Esophagus muscularis mucosa (tissue), 3 donors: ENCODE measurements around the gene TRIM56.

Experiments
- POLR2A ChIP-seq: fragments of 450-650 bp; IDR thresholded peaks from one replicate; pipeline ENCODE4 v1.6.1; 2017; ENCODE audit warnings: antibody characterized with exemption, moderate library complexity, mild to moderate bottlenecking, low read depth
- POLR2AphosphoS5 ChIP-seq, 2 donors: sonication (generic); formaldehyde crosslinking; IDR thresholded peaks; one replicate each; pipeline ENCODE4 v1.6.1; 2017; ENCODE audit warnings: antibody characterized with exemption in 2 of 2
- TF ChIP-seq, protein P1 (sequence below), 3 experiments: fragments of 200-600 bp in 2 of 3; fragments of 450-650 bp in 1 of 3; sonication (generic) in 2 of 3; IDR thresholded peaks; one replicate each; pipeline ENCODE4 v1.5.1; 2017 to 2019; ENCODE audit warnings: antibody characterized with exemption in 3 of 3, mild to moderate bottlenecking in 2 of 3, moderate library complexity in 1 of 3

DNA sequence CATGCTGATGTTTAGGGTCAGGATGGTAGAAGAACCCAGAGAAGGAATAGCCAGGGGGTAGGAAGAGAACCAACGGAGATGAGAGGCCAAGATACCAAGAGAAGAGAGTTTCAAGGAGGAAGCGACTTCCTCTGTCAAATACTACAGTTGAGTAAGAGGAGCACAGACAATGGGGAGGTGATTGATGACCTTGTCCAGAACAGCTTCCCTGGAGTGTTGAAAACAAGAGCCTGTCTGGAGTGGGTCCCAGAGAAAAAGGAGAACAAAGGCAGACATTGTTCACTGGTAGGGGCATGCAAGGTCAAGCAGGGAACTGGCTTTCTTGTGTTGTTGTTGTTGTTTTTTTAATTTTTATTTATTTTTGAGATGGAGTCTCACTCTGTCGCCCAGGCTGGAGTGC is 9.6 kb upstream of the TRIM56 start:
- TF ChIP-seq, protein P1, sequence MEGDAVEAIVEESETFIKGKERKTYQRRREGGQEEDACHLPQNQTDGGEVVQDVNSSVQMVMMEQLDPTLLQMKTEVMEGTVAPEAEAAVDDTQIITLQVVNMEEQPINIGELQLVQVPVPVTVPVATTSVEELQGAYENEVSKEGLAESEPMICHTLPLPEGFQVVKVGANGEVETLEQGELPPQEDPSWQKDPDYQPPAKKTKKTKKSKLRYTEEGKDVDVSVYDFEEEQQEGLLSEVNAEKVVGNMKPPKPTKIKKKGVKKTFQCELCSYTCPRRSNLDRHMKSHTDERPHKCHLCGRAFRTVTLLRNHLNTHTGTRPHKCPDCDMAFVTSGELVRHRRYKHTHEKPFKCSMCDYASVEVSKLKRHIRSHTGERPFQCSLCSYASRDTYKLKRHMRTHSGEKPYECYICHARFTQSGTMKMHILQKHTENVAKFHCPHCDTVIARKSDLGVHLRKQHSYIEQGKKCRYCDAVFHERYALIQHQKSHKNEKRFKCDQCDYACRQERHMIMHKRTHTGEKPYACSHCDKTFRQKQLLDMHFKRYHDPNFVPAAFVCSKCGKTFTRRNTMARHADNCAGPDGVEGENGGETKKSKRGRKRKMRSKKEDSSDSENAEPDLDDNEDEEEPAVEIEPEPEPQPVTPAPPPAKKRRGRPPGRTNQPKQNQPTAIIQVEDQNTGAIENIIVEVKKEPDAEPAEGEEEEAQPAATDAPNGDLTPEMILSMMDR (IDR thresholded peaks at IDR 0.05): no peak
- TF ChIP-seq POLR2AphosphoS5 (IDR thresholded peaks at IDR 0.05): no peak
- no peak for TF ChIP-seq POLR2A
